ENCODE data around the gene ANXA7.
A peak's percentile ranks its signal among the peaks of the same experiment; 100 is the strongest.

The ANXA7 gene

GRCh38 chr10:73413528-73414229 is at the start of gene ANXA7:
ANXA7 (minus strand) TSS chr10:73414058; CDS start chr10:73400856, 13,202 bp downstream.
- DNase-seq (ENCODE audit: low read depth) = peak; percentile 68

- no peak for DNase-seq (ENCODE audit: low read depth)
Observed at GRCh38 chr10:73460897-73461296, 47.0 kb upstream of the ANXA7 start.

- peak; percentile 14 for DNase-seq (ENCODE audit: low read depth)
Observed at GRCh38 chr10:73459683-73460314, 45.9 kb upstream of the ANXA7 start.

- no peak for DNase-seq (ENCODE audit: low read depth)
Observed at GRCh38 chr10:73456187-73456890, 42.5 kb upstream of the ANXA7 start.

GRCh38 chr10:73449113-73449512 is 35.3 kb upstream of the ANXA7 start:
- DNase-seq (ENCODE audit: low read depth) = no peak

GRCh38 chr10:73448384-73448783 is 34.5 kb upstream of the ANXA7 start:
- DNase-seq (ENCODE audit: low read depth) = no peak

GRCh38 chr10:73446926-73447325 is 33.1 kb upstream of the ANXA7 start:
- no peak for DNase-seq (ENCODE audit: low read depth)

GRCh38 chr10:73444457-73444856 is 30.6 kb upstream of the ANXA7 start:
- no peak for DNase-seq (ENCODE audit: low read depth)

GRCh38 chr10:73439605-73440312 is 25.9 kb upstream of the ANXA7 start:
- peak; percentile 8 for DNase-seq (ENCODE audit: low read depth)

GRCh38 chr10:73439055-73439454 is 25.2 kb upstream of the ANXA7 start:
- no peak for DNase-seq (ENCODE audit: low read depth)

- no peak for DNase-seq (ENCODE audit: low read depth)
Observed at GRCh38 chr10:73433538-73433867, 19.6 kb upstream of the ANXA7 start, which contains the start of gene MSS51. MSS51 (minus strand) TSS chr10:73433561; CDS start chr10:73428284, 5,277 bp downstream.

GRCh38 chr10:73432646-73433537 is 19.0 kb upstream of the ANXA7 start:
- no peak for DNase-seq (ENCODE audit: low read depth)

- no peak for DNase-seq (ENCODE audit: low read depth)
Observed at GRCh38 chr10:73426318-73426717, 12.5 kb upstream of the ANXA7 start.

GRCh38 chr10:73424478-73424877 is 10.6 kb upstream of the ANXA7 start:
- no peak for DNase-seq (ENCODE audit: low read depth)

GRCh38 chr10:73423309-73423708 is 9.5 kb upstream of the ANXA7 start:
- DNase-seq (ENCODE audit: low read depth) = no peak

- DNase-seq (ENCODE audit: low read depth) = no peak
Observed at GRCh38 chr10:73416571-73416970, 2.7 kb upstream of the ANXA7 start.

GRCh38 chr10:73414230-73414945 is 530 bp upstream of the ANXA7 start:
- no peak for DNase-seq (ENCODE audit: low read depth)

- peak; percentile 12 for DNase-seq (ENCODE audit: low read depth)
Observed at GRCh38 chr10:73413108-73413527, 740 bp downstream of the ANXA7 start.

- no peak for DNase-seq (ENCODE audit: low read depth)
Observed at GRCh38 chr10:73410897-73411296, 3.0 kb downstream of the ANXA7 start.

- no peak for DNase-seq (ENCODE audit: low read depth)
Observed at GRCh38 chr10:73408978-73409521, 4.8 kb downstream of the ANXA7 start.
